HG02973 (cell line): Measurements from ENCODE around the gene MTCL1.
"Not testable (repeated sequence)": the region's sequence is repeated elsewhere in the genome, so short reads cannot be mapped to it uniquely, and the experiment has no call there.

Experiments
- ATAC-seq: cut with Tn5 transposase; IDR thresholded peaks from one replicate; pipeline ENCODE4 v1.9.1; 2021; ENCODE audit warnings: moderate library complexity; ENCODE audit not compliant: unreplicated experiment

The MTCL1 gene

DNA sequence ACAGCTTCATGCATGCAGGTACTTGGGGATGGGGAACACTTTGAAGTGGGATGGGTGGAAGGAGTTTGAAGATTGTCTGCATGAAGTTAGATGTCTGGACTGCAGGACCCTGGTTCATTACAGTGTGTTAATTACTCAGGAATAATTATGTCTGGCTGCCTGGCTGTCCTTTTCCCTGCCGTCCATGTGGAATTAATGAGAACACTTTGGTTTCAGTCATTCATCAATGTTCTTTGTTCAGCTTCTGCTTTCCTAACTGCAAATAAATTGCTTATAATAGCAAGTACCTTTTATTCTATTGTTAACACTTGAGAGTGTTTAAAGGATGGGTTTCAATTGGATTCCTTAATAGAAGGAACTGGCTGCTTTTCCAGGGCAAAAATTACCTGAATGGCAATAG is 35.8 kb downstream of the MTCL1 start:
- no peak for ATAC-seq

DNA sequence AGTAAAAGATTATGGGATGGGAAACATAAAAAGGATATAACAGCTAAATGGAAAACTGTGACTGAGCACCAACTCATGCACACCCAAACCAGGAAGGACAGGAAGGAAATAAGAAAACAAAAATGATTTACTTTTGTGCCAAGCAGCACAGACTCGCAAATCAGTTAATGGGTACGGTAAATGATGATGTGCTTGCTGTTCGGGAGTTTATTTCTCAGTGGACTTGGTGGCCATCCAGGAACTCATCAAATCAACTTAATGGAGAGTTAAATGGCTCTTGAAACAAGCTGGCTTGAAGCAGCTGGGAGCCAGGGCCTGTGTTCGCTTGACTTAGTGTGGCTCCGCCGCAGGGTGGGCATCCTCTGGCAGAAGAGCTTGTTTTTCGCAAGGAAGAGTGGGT is 36.2 kb downstream of the MTCL1 start:
- ATAC-seq: no peak

DNA sequence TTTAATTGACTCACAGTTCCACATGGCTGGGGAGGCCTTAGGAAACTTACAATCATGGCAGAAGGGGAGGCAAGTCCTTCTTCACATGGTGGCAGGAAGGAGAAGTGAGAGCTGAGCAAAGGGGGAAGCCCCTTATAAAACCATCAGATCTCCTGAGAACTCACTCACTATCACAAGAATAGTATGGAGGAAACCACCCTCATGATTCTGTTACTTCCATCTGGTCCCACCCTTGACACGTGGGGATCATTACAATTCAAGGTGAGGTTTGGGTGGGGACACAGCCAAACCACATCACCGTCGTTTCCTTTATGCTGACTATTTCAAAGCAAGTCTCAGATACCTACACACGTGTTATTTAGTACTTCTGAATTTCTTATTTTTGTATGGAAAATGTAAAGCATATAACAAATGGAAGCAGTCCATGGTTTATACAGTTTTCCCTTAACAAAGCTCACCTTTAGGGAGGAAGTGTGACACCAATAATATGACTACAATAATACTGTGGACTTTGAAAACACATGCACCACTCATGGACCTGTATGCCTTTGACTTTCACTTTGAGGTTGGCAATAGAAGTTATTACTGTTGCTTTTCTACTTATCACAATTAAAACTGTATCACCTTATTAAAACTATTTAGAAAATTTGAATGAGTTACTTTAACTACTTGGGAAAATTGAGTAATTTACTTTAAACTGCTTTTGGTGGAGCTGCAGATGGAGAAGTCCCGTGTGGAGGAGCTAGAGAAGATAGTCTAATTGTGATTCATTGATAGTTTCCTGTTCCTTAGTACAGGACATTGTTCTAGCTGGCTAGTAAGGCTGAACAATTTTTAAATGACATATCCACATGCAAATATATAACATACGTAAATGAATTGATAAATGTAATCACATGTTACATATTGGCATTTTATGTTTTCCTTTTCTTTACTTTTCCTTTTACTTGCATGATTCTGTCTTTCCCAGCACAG is 37.3 kb downstream of the MTCL1 start:
- ATAC-seq: no peak

DNA sequence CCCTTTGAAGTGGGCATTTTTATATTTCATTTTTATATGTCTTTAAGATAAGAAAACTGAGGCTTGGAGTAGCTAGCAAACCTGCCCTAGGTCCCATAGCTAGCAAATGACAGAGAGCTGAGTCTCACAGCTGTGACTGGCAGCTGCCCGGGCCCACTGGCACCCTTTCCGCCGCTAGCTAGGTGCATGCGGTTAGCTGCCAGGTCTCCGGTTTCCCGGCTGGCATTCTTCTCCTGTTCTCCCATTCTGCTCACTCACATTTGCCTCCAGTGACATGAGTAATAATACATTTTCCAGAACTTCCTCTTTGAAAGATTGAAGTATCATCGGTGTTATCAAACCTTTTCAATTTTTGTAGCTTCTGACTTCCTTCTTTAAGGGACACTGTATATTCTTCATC is 38.7 kb downstream of the MTCL1 start:
- no peak for ATAC-seq

DNA sequence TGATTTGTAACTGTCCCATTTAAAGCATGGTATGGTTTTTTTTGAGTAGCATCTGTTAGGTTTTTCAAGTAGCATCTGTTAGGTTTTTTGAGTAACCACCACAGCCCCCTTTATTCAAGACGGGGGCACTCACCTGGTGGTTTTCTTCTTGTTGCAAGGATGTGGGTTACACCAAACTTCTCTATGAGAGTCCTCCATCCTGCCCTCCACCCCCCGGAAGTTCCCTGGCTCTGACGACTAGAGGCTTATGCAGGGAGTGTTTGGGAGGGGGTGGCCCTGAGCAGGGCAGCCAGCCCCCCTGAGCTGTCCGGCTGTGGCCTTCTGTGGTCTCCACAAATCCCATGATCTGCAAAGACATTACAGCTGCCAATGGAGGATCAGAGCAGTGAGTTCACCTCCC is 39.3 kb downstream of the MTCL1 start:
- no peak for ATAC-seq

DNA sequence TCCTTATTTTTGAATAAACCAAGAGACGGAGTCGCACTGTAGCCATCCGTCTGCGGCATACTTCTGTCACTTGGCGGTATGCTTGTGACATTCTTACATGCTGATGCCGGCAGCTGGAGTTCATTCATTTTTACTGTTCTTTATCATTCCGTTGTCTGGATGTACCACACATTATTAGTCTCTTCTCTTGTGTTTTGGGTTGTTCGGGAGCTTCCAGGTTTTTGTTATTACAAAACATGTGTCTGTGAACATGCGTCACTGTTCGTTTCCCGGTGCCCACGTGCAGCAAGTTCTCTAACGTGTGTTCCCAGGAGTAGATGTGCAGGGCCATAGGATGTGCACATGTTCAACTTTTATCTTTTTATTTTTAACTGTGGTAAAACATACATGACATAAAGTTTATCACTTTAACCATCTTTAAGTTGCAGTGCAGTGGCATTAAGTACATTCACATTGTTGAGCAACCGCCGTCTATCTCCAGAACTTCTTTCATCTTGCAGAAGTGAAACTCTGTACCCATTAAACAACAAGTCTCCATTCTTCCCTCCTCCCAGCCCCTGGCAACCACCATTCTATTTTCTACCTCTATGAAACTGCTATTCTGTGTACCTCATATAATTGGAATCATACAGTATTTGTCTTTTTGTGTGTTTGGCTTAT is 40.1 kb downstream of the MTCL1 start:
- no peak for ATAC-seq

DNA sequence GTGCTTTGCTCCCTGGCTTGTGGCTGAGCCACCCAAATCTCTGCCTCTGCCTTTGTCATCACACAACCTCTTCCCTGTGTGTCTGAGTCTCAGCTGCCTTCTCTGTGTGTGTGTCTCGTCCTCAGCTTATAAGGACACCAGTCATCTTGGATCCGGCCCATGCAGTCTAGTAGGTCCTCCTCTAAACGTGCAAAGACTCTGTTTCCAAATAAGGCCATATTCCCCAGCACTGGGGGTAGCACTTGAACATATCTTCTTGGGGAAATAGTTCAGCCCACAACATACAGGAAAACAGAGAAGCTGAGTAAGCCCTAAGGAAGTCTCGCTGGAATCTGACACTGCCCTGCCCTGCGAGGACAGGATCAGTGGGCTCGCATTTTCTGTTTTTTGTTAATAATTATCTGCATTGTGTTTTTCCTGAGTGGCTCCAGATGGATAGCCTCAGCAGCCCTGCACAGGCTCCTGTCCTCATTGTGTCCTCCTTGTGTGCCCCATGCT is 42.1 kb downstream of the MTCL1 start:
- ATAC-seq: no peak

DNA sequence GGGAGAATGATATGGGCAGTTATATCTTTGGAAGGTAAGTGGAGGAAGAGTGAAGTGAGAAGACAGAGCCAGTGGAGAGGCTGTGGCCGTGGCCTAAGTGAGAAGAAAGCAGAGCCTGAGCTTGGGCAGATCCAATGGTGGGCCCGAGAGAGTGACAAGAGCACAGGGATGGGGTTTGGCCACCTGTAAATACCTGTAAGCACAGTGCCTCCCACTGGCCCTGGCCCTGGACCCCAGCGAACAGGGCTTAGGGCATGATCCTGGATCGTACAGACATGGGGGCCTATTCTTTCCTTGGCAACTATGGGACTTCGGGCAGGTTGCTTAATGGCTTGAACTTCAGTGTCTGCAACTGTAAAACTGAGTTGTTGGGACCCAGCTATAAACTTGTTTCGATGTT is 44.1 kb downstream of the MTCL1 start:
- ATAC-seq: no peak

DNA sequence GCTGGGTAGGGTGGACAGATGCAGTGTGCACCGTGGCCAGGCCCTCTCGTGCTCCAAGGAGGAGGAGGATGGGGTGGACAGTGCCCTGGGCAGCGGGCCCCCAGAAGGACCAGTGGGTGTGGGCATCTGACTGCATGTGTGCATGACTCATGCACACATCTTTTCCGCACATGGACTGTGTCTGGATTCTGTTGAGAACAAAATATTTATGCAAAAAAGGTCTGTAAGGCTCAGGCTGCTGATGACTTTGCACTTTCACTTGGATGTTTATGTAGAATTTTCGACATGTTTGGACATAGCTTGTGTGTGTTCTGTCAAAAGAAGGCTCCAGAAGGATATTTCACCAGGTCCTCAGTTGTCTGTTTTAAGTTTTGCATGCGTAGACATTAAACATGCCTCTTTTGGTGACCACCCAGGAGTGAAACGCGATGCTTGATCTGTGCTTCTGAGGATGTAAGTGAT is 45.6 kb downstream of the MTCL1 start:
- ATAC-seq: no peak

DNA sequence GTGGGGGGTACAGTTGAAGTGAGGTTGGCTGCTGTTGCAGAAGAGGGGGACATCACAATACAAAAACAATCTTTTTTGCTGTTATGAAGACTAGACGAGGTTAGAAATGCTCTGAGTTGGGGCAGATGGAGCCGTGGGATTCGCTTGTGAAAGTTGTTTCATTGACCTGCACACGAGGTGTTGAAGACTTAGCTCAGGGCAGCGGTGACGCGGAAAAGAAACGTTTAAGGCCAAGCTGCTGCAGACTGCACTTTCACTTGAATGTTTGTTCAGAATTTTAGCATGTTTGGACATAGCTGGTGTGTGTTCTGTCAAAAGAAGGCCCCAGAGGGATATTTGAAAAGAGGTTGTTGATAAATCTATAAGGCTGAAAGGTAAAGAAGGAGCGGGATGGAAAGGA is 46.3 kb downstream of the MTCL1 start:
- no peak for ATAC-seq

DNA sequence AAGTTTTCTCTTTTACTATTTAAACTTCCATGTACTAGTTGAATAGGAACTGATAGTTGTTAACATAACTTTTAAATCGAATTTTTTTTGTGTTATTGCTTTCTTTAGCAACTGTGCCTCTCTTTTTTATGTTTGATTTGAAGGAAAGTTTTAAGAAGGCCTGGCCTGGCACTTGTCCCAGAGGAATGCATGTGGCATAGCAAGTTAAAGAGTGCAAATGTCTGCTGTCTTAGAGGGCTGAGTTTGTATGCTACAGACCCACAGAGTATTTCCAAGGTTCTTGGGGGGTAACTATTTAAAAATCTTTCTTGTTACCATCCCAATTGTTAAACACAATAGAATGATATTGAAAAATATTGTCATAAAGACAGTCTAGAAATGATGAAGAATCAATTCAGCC is 47.0 kb downstream of the MTCL1 start:
- no peak for ATAC-seq

DNA sequence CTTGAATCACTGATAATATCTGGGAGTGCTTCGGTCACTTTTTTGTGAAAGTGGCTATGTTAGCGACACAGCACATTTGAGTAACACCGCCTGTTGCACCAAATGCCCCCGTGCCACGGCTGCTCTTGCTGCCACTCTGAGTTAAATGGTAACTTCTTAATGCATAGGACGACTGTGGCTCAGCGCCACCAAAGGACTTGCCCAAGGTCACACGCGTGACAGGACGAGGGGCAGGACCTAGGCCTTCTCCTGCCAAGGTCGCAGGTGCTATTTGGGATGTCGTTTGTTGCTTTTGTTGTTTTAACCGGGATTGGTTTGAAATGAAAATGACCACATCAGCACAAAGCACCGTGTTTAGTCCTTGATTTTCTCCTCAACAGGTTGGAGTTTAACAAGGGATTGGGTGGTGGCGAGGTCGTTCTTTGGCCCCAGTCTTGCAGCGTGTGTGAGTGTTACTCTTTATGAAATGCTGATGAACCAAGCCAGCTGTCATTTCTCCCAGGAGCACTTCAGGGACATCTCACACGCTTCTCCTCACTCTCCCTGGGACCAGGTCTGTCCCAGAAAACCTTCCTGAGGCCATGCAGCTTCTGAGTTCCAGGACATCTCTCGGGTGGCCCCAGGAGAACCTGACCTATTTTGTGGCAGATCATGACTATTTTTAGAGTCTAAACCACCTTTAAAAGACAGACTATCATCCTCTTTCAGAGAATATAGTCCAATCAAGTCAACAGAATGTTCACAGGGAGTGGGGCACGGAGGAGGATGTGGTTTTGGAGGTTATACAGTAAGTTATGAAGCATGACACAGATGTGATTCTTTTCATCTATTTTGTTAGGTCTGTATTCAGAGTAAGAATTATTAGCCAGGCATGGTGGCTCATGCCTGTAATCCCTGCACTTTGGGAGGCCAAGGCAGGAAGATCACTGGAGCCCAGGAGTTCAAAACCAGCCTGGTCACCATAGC is 49.9 kb downstream of the MTCL1 start:
- no peak for ATAC-seq

DNA sequence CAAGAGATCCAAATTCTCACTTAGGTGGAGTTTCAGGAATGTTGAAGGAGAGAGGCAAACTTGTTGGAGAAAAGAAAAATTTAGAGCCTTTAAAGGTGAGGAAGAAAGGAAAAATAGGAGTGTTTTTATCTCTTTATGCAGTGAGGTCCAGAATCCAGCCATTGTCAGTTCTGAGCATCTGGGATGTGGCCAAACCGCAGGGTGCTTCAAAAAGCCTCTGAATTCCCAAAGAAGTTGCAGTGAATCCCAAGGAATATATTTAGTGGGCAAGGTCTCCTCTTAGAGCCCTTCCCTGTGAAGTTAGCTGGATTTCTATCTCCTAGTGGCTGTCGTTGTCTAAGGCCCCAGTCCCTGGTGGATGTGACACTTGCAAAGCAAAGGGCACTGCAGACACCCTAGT is 51.2 kb downstream of the MTCL1 start:
- ATAC-seq: no peak

DNA sequence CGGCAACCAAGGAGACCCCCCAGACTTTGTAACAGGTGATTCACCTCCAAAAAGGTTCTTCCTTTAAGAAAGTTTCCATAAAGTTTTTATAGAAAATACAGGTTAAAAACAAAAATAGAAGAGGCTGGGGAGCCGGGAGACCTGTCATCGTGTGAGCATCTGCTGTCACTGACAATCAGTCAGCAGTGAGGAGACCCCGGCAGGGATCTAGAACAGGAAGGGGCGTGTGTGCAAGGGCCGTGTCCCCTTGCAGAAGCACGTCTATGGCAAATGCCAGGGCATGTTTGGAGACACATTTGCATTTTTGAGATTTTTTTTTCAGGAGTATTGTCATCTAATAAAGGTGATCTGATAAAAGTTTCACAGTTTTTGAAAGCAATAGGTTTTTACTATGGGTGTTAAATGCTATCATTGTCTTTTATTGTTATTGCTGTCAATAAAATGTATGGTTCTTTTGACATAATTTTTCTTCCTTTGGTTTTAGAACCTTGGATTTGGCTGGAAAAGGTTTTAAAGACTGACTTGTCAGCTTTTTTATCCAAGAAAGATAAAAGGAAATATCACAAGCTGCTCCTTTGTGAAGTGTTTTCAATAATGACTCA is 52.1 kb downstream of the MTCL1 start:
- no peak for ATAC-seq

DNA sequence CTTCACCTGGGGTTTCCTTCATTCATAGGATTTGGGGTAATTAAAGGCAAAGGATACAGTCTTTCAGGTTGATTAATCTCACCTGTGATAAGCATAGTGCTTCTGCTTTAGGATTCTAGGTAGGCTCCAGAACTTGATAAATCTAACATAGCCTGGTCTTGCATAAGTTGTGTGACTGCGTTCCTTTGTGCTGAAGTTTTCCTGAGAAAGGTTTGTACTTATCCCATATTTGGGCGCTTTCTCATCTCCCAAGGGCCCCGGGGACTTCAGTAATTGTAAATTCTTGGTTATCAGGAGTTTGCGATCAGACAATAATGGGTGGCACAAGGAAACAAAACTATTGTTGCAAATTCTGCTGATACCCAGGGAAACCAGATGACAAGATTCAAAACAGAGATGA is 53.1 kb downstream of the MTCL1 start:
- ATAC-seq: no peak

DNA sequence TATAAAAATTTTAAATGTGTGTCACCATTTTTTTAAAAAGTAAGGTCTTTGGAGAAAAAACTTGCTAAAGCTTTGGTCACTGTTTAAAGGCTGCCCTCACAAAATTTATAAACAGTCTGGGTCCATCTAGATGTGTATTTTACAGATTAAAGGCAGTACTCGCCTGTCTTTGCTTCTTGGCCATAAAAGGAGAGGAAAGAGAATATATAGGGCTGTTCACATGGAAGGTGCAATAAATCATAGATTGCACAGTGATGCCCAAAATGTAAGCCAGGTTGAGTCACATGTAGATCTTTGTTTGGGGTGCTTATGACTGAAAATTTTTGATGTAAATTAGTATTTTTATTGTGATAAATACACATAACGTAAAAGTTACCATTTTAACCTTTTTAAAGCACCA is 55.6 kb downstream of the MTCL1 start:
- ATAC-seq: no peak

DNA sequence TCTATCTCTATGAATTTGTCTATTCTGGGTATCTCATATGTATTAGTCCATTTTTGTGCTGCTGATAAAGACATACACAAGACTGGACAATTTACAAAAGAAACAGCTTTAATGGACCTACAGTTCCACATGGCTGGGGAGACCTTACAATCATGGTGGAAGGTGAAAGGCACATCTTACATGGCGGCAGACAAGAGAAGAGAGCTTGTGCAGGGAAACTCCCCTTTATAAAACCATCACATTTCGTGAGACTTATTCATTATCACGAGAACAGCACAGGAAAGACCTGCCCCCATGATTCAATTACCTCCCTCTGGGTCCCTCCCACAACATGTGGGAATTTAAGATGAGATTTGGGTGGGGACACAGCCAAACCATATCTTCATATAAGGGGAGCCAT is 56.2 kb downstream of the MTCL1 start:
- ATAC-seq: not testable (repeated sequence)

DNA sequence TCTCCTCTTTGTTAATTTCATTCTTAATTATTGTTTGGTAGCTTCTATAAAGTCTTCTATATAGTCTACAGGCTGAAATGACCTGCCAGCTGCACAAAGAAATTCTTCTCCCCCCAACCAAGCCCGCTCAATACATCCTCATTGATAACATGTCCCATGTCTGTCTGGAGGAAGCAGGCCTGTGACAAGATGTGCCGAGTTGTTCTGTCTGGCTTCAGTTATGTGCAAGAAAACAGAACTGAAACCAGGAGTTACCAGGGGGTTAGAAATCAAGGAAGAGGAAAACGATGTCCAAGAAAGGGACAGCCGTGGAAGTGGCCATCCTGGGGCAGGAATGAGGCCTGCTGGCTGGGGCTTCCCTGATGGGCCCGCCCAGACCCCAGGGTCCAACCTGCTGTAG is 57.6 kb downstream of the MTCL1 start:
- no peak for ATAC-seq

DNA sequence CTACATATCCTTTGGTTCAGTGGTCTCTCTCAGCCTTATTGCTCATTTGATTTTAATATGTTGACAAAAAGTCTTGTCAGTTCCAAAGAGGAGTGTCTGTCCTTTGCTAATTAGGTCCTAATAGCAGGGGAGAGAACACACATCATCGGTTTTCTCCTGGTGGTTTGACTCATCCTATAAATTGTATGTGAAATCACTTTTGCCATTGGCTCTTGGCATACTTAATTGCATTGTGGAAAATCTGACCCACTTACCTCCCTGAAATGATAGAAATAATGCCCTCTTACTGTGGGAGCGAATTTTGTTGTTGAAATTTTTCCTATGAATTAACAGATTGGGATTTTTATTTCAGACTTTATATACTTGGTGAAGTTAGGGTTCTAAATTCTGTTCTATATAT is 58.3 kb downstream of the MTCL1 start:
- no peak for ATAC-seq

DNA sequence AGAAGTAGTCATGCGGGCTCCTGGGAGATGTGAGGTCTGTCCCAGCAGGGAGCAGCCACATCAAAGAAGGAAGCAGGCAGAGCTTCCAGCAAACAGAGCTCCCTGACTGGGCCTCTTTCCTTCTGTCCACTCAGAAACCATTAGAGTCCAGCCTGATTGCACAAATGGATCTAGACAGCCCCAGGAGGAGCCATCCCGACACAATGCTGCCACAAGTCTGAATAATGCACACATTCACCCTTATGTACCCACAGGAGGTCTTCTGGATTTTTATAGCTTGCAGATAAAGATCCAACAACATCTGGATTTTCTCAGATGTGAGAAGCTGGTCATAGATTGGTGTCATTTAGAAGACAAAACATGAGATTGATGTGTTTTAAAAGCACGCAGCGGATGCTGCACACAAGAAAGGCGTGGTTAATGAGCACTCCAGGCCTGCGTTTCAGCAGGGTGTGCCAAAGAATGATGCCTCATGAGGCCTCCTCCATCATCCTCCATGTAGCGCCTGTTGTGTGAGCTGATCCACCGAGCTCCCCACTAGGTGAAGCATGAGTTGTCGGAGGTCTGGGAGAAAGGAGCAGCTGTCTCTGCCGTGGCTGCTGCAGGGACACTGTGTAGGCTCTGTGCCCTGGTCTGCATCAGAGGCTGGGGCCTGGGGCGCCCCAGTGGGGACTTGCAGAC is 60.6 kb downstream of the MTCL1 start:
- no peak for ATAC-seq
